Measurements from ENCODE around the gene UBTD2.

The UBTD2 gene

GRCh38 chr5:172182291-172182690, 101.3 kb downstream of the UBTD2 start:
- H3K79me2 ChIP-seq (ENCODE audit: control insufficient read depth, insufficient read depth, low read length, unreplicated experiment), result peaks cover 81% of the 10 kb centered on the region
- no peak overlapping the region for H2AFZ ChIP-seq (ENCODE audit: low read length, unreplicated experiment)
- H3K4me3 ChIP-seq (ENCODE audit: low read depth, low read length), result no peak overlapping the region
- H3K36me3 ChIP-seq (ENCODE audit: insufficient read depth, low read length), result no peaks in the 10 kb centered on the region
- peaks cover 15% of the 10 kb centered on the region for H3K4me1 ChIP-seq (ENCODE audit: control insufficient read depth, insufficient read depth, low read length, unreplicated experiment)
- no peaks in the 10 kb centered on the region for H3K27me3 ChIP-seq (ENCODE audit: insufficient read depth, low read length)
- H3K27ac ChIP-seq (ENCODE audit: low read depth, low read length), result no peak overlapping the region

- Histone ChIP-seq H3K27ac (ENCODE audit: low read depth, low read length) (no peak overlapping the region), H3K4me3 (ENCODE audit: low read depth, low read length) (no peak overlapping the region), H2AFZ (ENCODE audit: low read length, unreplicated experiment) (no peak overlapping the region), H3K79me2 (ENCODE audit: control insufficient read depth, insufficient read depth, low read length, unreplicated experiment) (peaks cover 74% of the 10 kb centered on the region), H3K27me3 (ENCODE audit: insufficient read depth, low read length) (no peaks in the 10 kb centered on the region), H3K4me1 (ENCODE audit: control insufficient read depth, insufficient read depth, low read length, unreplicated experiment) (peaks cover 6% of the 10 kb centered on the region), H3K36me3 (ENCODE audit: insufficient read depth, low read length) (no peaks in the 10 kb centered on the region)
Measured at GRCh38 chr5:172180936-172181335, 102.6 kb downstream of the UBTD2 start.

GRCh38 chr5:172178991-172179989, 104.3 kb downstream of the UBTD2 start:
- Histone ChIP-seq H3K4me1 (ENCODE audit: control insufficient read depth, insufficient read depth, low read length, unreplicated experiment) (peaks cover 4% of the 10 kb centered on the region), H3K27ac (ENCODE audit: low read depth, low read length) (no peak overlapping the region), H2AFZ (ENCODE audit: low read length, unreplicated experiment) (no peak overlapping the region), H3K36me3 (ENCODE audit: insufficient read depth, low read length) (no peaks in the 10 kb centered on the region), H3K79me2 (ENCODE audit: control insufficient read depth, insufficient read depth, low read length, unreplicated experiment) (peaks cover 63% of the 10 kb centered on the region), H3K4me3 (ENCODE audit: low read depth, low read length) (no peak overlapping the region), H3K27me3 (ENCODE audit: insufficient read depth, low read length) (no peaks in the 10 kb centered on the region)

- Histone ChIP-seq H3K36me3 (ENCODE audit: insufficient read depth, low read length) (no peaks in the 10 kb centered on the region), H3K4me3 (ENCODE audit: low read depth, low read length) (no peak overlapping the region), H3K4me1 (ENCODE audit: control insufficient read depth, insufficient read depth, low read length, unreplicated experiment) (peaks cover 4% of the 10 kb centered on the region), H3K27ac (ENCODE audit: low read depth, low read length) (no peak overlapping the region), H3K79me2 (ENCODE audit: control insufficient read depth, insufficient read depth, low read length, unreplicated experiment) (peaks cover 54% of the 10 kb centered on the region), H2AFZ (ENCODE audit: low read length, unreplicated experiment) (no peak overlapping the region), H3K27me3 (ENCODE audit: insufficient read depth, low read length) (no peaks in the 10 kb centered on the region)
Measured at GRCh38 chr5:172178301-172178987, 105.1 kb downstream of the UBTD2 start.

- H3K27me3 ChIP-seq (ENCODE audit: insufficient read depth, low read length), result no peaks in the 10 kb centered on the region
- no peak overlapping the region for H2AFZ ChIP-seq (ENCODE audit: low read length, unreplicated experiment)
- H3K36me3 ChIP-seq (ENCODE audit: insufficient read depth, low read length), result no peaks in the 10 kb centered on the region
- no peak overlapping the region for H3K4me3 ChIP-seq (ENCODE audit: low read depth, low read length)
- H3K79me2 ChIP-seq (ENCODE audit: control insufficient read depth, insufficient read depth, low read length, unreplicated experiment), result peaks cover 49% of the 10 kb centered on the region
- no peak overlapping the region for H3K27ac ChIP-seq (ENCODE audit: low read depth, low read length)
- peaks cover 6% of the 10 kb centered on the region for H3K4me1 ChIP-seq (ENCODE audit: control insufficient read depth, insufficient read depth, low read length, unreplicated experiment)
Measured at GRCh38 chr5:172177176-172177575, 106.4 kb downstream of the UBTD2 start.

DNA sequence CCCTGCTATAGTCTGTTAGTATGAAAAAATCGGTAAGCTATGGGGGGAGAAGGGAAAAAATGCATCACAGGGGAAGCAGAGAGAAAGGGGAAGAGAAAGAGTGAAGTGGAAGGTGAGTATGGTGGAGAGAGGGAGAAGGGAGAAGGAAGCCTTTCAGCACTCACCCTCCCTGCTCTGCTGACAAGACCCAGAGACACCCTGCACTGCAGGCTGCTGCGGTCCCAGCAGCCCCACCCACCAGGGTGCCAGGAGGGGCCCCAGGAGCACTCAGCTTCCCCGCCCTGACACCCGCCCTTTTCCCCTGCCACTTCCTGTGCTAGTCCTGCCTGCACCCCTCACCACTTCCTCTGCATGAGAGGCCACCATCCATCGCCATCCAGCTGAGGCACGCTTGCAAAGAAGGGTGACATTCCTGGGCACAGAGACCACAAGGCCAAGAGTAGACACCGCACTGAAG, 108.3 kb downstream of the UBTD2 start:
- no peak overlapping the region for H3K4me3 ChIP-seq (ENCODE audit: low read depth, low read length)
- no peak overlapping the region for H3K27ac ChIP-seq (ENCODE audit: low read depth, low read length)
- H3K36me3 ChIP-seq (ENCODE audit: insufficient read depth, low read length), result no peaks in the 10 kb centered on the region
- H2AFZ ChIP-seq (ENCODE audit: low read length, unreplicated experiment), result no peak overlapping the region
- H3K4me1 ChIP-seq (ENCODE audit: control insufficient read depth, insufficient read depth, low read length, unreplicated experiment), result peaks cover 6% of the 10 kb centered on the region
- peaks cover 38% of the 10 kb centered on the region for H3K79me2 ChIP-seq (ENCODE audit: control insufficient read depth, insufficient read depth, low read length, unreplicated experiment)
- H3K27me3 ChIP-seq (ENCODE audit: insufficient read depth, low read length), result no peaks in the 10 kb centered on the region

GRCh38 chr5:172173564-172174153, 109.9 kb downstream of the UBTD2 start:
- Histone ChIP-seq H2AFZ (ENCODE audit: low read length, unreplicated experiment) (no peak overlapping the region), H3K79me2 (ENCODE audit: control insufficient read depth, insufficient read depth, low read length, unreplicated experiment) (peaks cover 24% of the 10 kb centered on the region), H3K4me1 (ENCODE audit: control insufficient read depth, insufficient read depth, low read length, unreplicated experiment) (peaks cover 6% of the 10 kb centered on the region), H3K36me3 (ENCODE audit: insufficient read depth, low read length) (no peaks in the 10 kb centered on the region), H3K27me3 (ENCODE audit: insufficient read depth, low read length) (no peaks in the 10 kb centered on the region), H3K27ac (ENCODE audit: low read depth, low read length) (no peak overlapping the region), H3K4me3 (ENCODE audit: low read depth, low read length) (no peak overlapping the region)

GRCh38 chr5:172172912-172173563, 110.5 kb downstream of the UBTD2 start:
- no peak overlapping the region for H3K27ac ChIP-seq (ENCODE audit: low read depth, low read length)
- H3K79me2 ChIP-seq (ENCODE audit: control insufficient read depth, insufficient read depth, low read length, unreplicated experiment), result peaks cover 19% of the 10 kb centered on the region
- no peaks in the 10 kb centered on the region for H3K27me3 ChIP-seq (ENCODE audit: insufficient read depth, low read length)
- no peaks in the 10 kb centered on the region for H3K36me3 ChIP-seq (ENCODE audit: insufficient read depth, low read length)
- H3K4me3 ChIP-seq (ENCODE audit: low read depth, low read length), result no peak overlapping the region
- no peak overlapping the region for H2AFZ ChIP-seq (ENCODE audit: low read length, unreplicated experiment)
- H3K4me1 ChIP-seq (ENCODE audit: control insufficient read depth, insufficient read depth, low read length, unreplicated experiment), result peaks cover 6% of the 10 kb centered on the region

DNA sequence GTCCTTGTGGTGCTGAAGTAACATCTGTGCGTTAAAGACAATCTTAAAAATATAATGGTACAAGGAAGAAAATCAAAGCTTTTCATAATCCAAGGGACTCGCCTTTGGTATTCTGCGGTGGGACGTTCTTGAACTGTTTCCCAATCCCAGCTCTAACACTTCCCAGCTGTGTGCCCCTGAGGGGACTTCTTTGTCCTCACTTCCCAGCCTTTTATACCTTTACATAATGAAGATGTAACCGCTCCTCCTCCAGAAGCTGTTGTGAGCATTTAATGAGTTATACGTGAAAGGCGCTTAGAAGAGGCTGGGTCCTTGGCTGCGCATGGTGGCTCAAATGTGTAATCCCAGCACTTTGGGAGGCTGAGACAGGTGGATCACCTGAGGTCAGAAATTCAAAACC, 112.4 kb downstream of the UBTD2 start:
- H3K27ac ChIP-seq (ENCODE audit: low read depth, low read length), result no peak overlapping the region
- H2AFZ ChIP-seq (ENCODE audit: low read length, unreplicated experiment), result no peak overlapping the region
- H3K4me1 ChIP-seq (ENCODE audit: control insufficient read depth, insufficient read depth, low read length, unreplicated experiment), result peaks cover 6% of the 10 kb centered on the region
- no peaks in the 10 kb centered on the region for H3K36me3 ChIP-seq (ENCODE audit: insufficient read depth, low read length)
- H3K79me2 ChIP-seq (ENCODE audit: control insufficient read depth, insufficient read depth, low read length, unreplicated experiment), result peaks cover 15% of the 10 kb centered on the region
- no peaks in the 10 kb centered on the region for H3K27me3 ChIP-seq (ENCODE audit: insufficient read depth, low read length)
- no peak overlapping the region for H3K4me3 ChIP-seq (ENCODE audit: low read depth, low read length)

GRCh38 chr5:172170251-172170701, 113.3 kb downstream of the UBTD2 start:
- no peak overlapping the region for H2AFZ ChIP-seq (ENCODE audit: low read length, unreplicated experiment)
- peaks cover 2% of the 10 kb centered on the region for H3K4me1 ChIP-seq (ENCODE audit: control insufficient read depth, insufficient read depth, low read length, unreplicated experiment)
- no peaks in the 10 kb centered on the region for H3K27me3 ChIP-seq (ENCODE audit: insufficient read depth, low read length)
- H3K79me2 ChIP-seq (ENCODE audit: control insufficient read depth, insufficient read depth, low read length, unreplicated experiment), result peaks cover 18% of the 10 kb centered on the region
- no peak overlapping the region for H3K27ac ChIP-seq (ENCODE audit: low read depth, low read length)
- no peak overlapping the region for H3K4me3 ChIP-seq (ENCODE audit: low read depth, low read length)
- no peaks in the 10 kb centered on the region for H3K36me3 ChIP-seq (ENCODE audit: insufficient read depth, low read length)
